ENCODE results near the gene ESR1.

The ESR1 gene

DNA sequence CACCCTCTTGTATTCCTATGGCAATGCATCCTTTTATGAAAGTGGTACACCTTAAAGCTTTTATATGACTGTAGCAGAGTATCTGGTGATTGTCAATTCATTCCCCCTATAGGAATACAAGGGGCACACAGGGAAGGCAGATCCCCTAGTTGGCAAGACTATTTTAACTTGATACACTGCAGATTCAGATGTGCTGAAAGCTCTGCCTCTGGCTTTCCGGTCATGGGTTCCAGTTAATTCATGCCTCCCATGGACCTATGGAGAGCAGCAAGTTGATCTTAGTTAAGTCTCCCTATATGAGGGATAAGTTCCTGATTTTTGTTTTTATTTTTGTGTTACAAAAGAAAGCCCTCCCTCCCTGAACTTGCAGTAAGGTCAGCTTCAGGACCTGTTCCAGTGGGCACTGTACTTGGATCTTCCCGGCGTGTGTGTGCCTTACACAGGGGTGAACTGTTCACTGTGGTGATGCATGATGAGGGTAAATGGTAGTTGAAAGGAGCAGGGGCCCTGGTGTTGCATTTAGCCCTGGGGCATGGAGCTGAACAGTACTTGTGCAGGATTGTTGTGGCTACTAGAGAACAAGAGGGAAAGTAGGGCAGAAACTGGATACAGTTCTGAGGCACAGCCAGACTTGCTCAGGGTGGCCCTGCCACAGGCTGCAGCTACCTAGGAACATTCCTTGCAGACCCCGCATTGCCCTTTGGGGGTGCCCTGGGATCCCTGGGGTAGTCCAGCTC, 292.1 kb downstream of the ESR1 start:
- no CpG with 5 or more reads among the region's 4 CpGs for WGBS (ENCODE audit: insufficient coverage, insufficient read length)
- Histone ChIP-seq H3K36me3 (ENCODE audit: control insufficient read depth, insufficient read depth, low read length) (no peaks in the 10 kb centered on the region), H3K4me1 (ENCODE audit: control insufficient read depth, insufficient read depth, low read length) (no peaks in the 10 kb centered on the region)

DNA sequence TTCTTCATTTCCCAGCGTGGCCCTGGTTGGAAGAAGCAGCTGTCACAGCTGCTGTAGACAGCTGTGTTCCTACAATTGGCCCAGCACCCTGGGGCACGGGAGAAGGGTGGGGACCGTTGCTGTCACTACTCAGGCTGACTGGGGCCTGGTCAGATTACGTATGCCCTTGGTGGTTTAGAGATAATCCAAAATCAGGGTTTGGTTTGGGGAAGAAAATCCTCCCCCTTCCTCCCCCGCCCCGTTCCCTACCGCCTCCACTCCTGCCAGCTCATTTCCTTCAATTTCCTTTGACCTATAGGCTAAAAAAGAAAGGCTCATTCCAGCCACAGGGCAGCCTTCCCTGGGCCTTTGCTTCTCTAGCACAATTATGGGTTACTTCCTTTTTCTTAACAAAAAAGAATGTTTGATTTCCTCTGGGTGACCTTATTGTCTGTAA, 292.7 kb downstream of the ESR1 start:
- no peaks in the 10 kb centered on the region for H3K9me3 ChIP-seq (ENCODE audit: control insufficient read depth, insufficient read depth, low read length)
- H3K4me3 ChIP-seq (ENCODE audit: low read length): no peak overlapping the region
- no peak overlapping the region for H3K27ac ChIP-seq (ENCODE audit: low read length)
- no peaks in the 10 kb centered on the region for H3K27me3 ChIP-seq (ENCODE audit: control insufficient read depth, insufficient read depth, low read length)
- no CpG with 5 or more reads among the region's 7 CpGs for WGBS (ENCODE audit: insufficient coverage, insufficient read length)
- H3K4me1 ChIP-seq (ENCODE audit: control insufficient read depth, insufficient read depth, low read length): no peaks in the 10 kb centered on the region
- no peaks in the 10 kb centered on the region for H3K36me3 ChIP-seq (ENCODE audit: control insufficient read depth, insufficient read depth, low read length)
- no peak for DNase-seq (ENCODE audit: low read depth, low spot score)

More for the DNA sequence above, 292.1 kb downstream of the ESR1 start:
- Histone ChIP-seq H3K27ac (ENCODE audit: low read length) (no peak overlapping the region), H3K4me3 (ENCODE audit: low read length) (no peak overlapping the region), H3K27me3 (ENCODE audit: control insufficient read depth, insufficient read depth, low read length) (no peaks in the 10 kb centered on the region), H3K9me3 (ENCODE audit: control insufficient read depth, insufficient read depth, low read length) (no peaks in the 10 kb centered on the region)
- no peak for DNase-seq (ENCODE audit: low read depth, low spot score)

DNA sequence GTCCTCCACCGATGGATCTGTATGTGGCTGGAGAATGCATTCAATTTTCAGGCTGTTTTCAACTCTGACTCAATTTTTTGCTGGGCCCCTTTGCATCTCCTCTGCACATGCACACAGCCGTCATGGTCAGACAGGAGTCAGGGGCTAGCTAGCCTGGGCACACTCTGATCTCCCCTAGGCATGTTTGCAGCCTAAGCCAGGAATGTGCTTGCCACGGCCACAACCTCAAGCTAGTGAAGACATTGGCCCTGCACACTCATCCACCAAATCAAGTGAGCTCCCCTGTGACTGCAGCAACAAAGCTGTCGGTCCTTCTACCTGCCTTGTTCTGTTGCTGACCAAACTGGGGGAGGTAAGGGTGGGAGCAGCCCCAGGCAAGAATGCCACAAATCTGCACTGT, 300.5 kb downstream of the ESR1 start:
- WGBS (ENCODE audit: insufficient coverage, insufficient read length): no CpG with 5 or more reads among the region's 4 CpGs
- Histone ChIP-seq H3K27me3 (ENCODE audit: control insufficient read depth, insufficient read depth, low read length) (no peaks in the 10 kb centered on the region), H3K27ac (ENCODE audit: low read length) (no peak overlapping the region)

DNA sequence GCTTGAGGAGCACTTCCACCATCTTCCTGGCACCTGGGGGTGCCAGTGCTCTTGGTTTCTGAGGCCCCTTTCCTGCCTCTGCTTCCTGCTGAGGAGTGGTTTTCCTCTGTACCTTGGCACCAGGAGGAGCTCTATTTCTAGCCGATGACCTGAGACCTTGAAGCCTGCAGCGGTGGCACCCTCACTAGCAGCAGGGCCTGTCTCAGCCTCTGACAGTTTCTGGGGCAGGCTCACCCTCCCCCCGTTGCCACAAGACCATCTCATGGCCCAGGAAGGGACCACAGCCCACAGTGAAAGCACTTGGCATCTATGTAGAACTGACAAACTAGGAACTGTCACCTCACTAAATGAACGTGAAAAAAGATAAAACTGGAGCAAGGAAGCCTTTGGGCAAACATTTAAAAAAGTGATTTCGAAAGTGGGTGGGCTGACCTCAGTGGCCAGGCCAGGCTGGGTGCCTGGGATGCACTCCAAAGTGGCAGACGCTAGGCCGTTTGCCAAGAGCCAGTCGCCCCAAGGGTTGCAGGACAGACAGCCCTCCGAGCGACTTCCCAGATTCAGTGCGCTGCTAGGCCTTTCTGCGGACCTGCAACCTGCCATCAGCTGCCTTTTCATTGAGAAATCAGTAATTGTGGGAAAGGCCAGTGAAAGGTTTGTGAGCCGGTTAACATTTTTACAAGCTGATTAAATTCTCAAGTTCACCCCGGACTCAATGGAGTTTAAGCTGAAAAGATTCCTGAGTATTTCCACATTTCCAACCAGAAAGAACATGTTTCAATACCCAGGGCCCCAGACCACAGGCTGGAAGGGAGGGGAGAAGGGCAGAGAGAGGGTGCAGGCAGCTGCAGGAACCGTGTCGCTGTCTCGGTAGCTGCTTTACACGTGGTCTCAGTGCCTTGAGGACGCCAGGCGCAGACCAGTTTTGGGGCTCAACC, 303.7 kb downstream of the ESR1 start:
- H3K9me3 ChIP-seq (ENCODE audit: control insufficient read depth, insufficient read depth, low read length): no peaks in the 10 kb centered on the region
- H3K4me1 ChIP-seq (ENCODE audit: control insufficient read depth, insufficient read depth, low read length): no peaks in the 10 kb centered on the region
- no peak overlapping the region for H3K27ac ChIP-seq (ENCODE audit: low read length)
- WGBS (ENCODE audit: insufficient coverage, insufficient read length): no CpG with 5 or more reads among the region's 20 CpGs
- H3K4me3 ChIP-seq (ENCODE audit: low read length): no peak overlapping the region
- no peaks in the 10 kb centered on the region for H3K27me3 ChIP-seq (ENCODE audit: control insufficient read depth, insufficient read depth, low read length)
- no peak for DNase-seq (ENCODE audit: low read depth, low spot score)
- no peaks in the 10 kb centered on the region for H3K36me3 ChIP-seq (ENCODE audit: control insufficient read depth, insufficient read depth, low read length)

More for the DNA sequence above, 300.5 kb downstream of the ESR1 start:
- Histone ChIP-seq H3K4me1 (ENCODE audit: control insufficient read depth, insufficient read depth, low read length) (no peaks in the 10 kb centered on the region), H3K36me3 (ENCODE audit: control insufficient read depth, insufficient read depth, low read length) (no peaks in the 10 kb centered on the region), H3K4me3 (ENCODE audit: low read length) (no peak overlapping the region), H3K9me3 (ENCODE audit: control insufficient read depth, insufficient read depth, low read length) (no peaks in the 10 kb centered on the region)
- DNase-seq (ENCODE audit: low read depth, low spot score): no peak

DNA sequence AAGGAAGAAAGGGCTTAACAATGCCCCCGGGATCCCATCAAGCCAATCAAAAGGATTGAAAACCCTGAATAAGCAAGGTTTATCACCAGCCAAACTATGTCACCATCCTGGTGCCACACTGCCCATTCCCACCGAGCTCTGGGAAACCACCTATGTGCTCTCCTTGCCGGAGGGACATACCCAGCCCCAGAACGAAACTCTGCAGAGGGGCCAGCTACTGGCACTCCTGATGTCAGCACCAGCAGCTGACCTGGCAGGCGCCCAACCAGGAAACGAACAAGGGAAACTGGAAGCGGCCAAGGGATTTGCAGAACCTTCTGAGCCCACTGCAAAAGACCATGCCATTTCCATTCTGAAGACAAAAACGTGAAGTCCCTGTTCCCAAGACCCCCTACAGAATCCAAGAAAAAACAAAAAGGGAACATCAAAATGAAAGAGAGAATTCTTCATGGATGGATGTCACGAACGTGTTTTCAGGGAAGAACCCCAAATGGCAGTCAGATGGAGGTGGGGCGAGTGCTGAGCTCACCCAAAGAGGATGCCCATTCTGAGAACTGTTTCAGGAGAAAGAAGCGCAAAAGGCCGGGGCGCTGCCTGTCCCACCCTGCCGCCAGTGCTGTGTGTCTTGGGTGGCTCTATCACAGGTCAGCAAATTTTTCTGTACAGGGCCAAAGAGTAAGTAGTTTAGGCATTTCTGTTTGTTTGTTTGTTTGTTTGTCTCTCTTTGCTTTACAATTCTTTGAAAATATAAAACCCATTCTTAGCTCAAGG, 305.2 kb downstream of the ESR1 start:
- no peaks in the 10 kb centered on the region for H3K27me3 ChIP-seq (ENCODE audit: control insufficient read depth, insufficient read depth, low read length)
- no peaks in the 10 kb centered on the region for H3K36me3 ChIP-seq (ENCODE audit: control insufficient read depth, insufficient read depth, low read length)
- no peak for DNase-seq (ENCODE audit: low read depth, low spot score)
- H3K4me1 ChIP-seq (ENCODE audit: control insufficient read depth, insufficient read depth, low read length): no peaks in the 10 kb centered on the region
- no peak overlapping the region for H3K27ac ChIP-seq (ENCODE audit: low read length)
- no CpG with 5 or more reads among the region's 15 CpGs for WGBS (ENCODE audit: insufficient coverage, insufficient read length)
- H3K4me3 ChIP-seq (ENCODE audit: low read length): no peak overlapping the region
- no peaks in the 10 kb centered on the region for H3K9me3 ChIP-seq (ENCODE audit: control insufficient read depth, insufficient read depth, low read length)

DNA sequence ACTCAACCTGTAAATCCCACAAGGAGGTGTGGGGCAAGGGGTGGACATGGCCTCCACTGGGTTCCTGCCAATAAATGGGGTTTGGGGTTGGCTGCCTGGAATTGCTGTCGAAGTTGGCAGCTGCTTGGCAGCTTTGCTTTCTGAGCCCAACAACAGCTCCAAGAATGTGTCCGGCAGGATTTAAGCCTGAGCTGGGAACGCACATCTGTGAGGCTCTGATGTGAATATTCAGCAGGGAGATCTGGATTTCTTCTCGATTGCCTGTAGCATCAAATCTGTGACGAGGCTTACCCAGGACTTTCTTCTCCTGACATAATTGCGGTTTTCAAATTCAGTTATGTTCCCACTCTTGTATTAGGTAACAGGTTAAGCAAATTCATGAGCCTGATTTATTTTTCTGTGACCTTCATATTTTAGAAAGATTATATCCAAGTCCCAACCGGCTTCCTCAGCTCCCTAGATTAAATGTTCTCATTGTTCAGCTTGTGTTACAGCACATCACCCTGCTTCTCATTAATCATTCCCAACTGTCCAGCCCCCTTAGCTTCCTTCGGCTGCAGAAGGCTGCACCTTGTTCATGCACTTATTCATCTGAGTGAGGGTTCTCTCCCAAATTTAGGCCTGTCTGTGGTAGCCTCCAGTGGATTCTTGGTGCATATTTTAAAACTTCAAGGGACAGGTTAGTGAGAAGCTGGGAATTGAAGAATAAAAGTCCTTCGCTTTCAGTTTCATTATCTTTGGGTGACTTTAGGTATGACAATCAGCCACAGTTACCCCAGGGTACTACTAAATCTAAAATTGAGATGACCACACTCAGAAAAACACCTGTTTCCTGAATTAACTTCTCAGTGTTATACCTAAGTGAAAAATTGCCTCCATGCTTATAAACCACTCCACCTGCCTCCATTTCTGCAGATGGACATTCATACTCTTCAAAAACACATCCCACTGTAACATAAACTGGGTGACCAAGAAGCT, 310.0 kb downstream of the ESR1 start:
- Histone ChIP-seq H3K9me3 (ENCODE audit: control insufficient read depth, insufficient read depth, low read length) (no peaks in the 10 kb centered on the region), H3K4me1 (ENCODE audit: control insufficient read depth, insufficient read depth, low read length) (no peaks in the 10 kb centered on the region), H3K36me3 (ENCODE audit: control insufficient read depth, insufficient read depth, low read length) (no peaks in the 10 kb centered on the region), H3K27me3 (ENCODE audit: control insufficient read depth, insufficient read depth, low read length) (no peaks in the 10 kb centered on the region), H3K4me3 (ENCODE audit: low read length) (no peak overlapping the region), H3K27ac (ENCODE audit: low read length) (no peak overlapping the region)
- DNase-seq (ENCODE audit: low read depth, low spot score): no peak
- WGBS (ENCODE audit: insufficient coverage, insufficient read length): no CpG with 5 or more reads among the region's 9 CpGs

DNA sequence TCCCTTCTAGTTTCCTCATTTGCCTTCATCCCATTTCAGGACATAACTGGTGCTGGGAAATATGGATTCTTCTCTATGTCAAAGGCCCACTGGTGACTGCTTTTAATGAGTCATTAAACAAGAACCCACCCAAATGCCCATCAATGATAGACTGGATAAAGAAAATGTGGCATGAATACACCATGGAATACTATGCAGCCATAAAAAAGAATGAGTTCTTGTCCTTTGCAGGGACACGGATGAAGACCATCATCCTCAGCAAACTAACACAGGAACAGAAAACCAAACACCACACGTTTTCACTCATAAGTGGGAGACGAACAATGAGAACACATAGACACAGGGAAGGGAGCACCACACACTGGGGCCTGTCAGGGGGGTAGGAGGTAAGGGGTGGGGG, 310.7 kb downstream of the ESR1 start:
- Histone ChIP-seq H3K4me3 (ENCODE audit: low read length) (no peak overlapping the region), H3K27ac (ENCODE audit: low read length) (no peak overlapping the region), H3K4me1 (ENCODE audit: control insufficient read depth, insufficient read depth, low read length) (no peaks in the 10 kb centered on the region), H3K27me3 (ENCODE audit: control insufficient read depth, insufficient read depth, low read length) (no peaks in the 10 kb centered on the region), H3K36me3 (ENCODE audit: control insufficient read depth, insufficient read depth, low read length) (no peaks in the 10 kb centered on the region), H3K9me3 (ENCODE audit: control insufficient read depth, insufficient read depth, low read length) (no peaks in the 10 kb centered on the region)
- WGBS (ENCODE audit: insufficient coverage, insufficient read length): no CpG with 5 or more reads among the region's 3 CpGs
- DNase-seq (ENCODE audit: low read depth, low spot score): no peak

DNA sequence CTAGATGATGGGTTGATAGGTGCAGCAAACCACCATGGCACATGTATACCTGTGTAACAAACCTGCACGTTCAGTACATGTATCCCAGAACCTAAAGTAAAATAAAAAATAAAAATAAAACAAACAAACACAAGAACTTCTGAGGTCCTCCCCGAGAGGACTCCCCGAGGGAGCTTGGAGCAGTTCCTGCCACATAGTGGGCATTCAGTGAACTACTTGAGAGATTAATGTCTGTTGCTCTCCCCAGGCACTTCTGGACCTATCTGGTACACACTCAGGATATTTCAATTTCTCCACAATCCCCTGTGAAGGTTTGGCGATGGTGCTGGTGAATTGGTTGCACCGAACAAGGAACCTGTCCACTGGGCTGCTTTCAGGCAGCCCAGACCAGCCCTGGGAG, 311.2 kb downstream of the ESR1 start:
- Histone ChIP-seq H3K9me3 (ENCODE audit: control insufficient read depth, insufficient read depth, low read length) (no peaks in the 10 kb centered on the region), H3K4me3 (ENCODE audit: low read length) (no peak overlapping the region), H3K27ac (ENCODE audit: low read length) (no peak overlapping the region), H3K36me3 (ENCODE audit: control insufficient read depth, insufficient read depth, low read length) (no peaks in the 10 kb centered on the region), H3K27me3 (ENCODE audit: control insufficient read depth, insufficient read depth, low read length) (no peaks in the 10 kb centered on the region), H3K4me1 (ENCODE audit: control insufficient read depth, insufficient read depth, low read length) (no peaks in the 10 kb centered on the region)
- WGBS (ENCODE audit: insufficient coverage, insufficient read length): no CpG with 5 or more reads among the region's 5 CpGs
- no peak for DNase-seq (ENCODE audit: low read depth, low spot score)

DNA sequence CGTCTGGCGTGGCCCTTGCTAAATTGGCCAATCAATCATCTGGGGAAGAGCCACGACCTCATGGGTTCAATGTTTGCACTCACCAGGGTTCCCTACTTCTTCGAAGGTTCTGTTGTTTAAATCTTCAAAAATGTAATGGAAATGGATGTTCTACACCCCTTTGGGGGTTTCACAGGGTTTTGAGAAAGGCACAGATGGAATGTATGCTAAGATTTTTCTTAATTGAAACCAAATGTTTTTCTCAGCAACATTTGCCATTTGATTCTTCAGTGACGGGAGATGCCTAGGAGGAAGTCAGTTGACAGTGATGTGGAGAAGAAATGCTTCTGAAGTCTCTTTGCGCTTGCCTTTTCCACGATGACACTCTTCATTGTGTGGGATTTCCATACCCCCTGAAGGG, 312.3 kb downstream of the ESR1 start:
- Histone ChIP-seq H3K9me3 (ENCODE audit: control insufficient read depth, insufficient read depth, low read length) (no peaks in the 10 kb centered on the region), H3K4me1 (ENCODE audit: control insufficient read depth, insufficient read depth, low read length) (no peaks in the 10 kb centered on the region), H3K4me3 (ENCODE audit: low read length) (no peak overlapping the region), H3K36me3 (ENCODE audit: control insufficient read depth, insufficient read depth, low read length) (no peaks in the 10 kb centered on the region), H3K27ac (ENCODE audit: low read length) (no peak overlapping the region), H3K27me3 (ENCODE audit: control insufficient read depth, insufficient read depth, low read length) (no peaks in the 10 kb centered on the region)
- no peak for DNase-seq (ENCODE audit: low read depth, low spot score)
- WGBS (ENCODE audit: insufficient coverage, insufficient read length): no CpG with 5 or more reads among the region's 7 CpGs

Data from iPS DF 6.9 (cell line).